ENCODE measurements around the gene SYNRG.
A peak's percentile ranks its signal among the peaks of the same experiment; 100 is the strongest.

Gene SYNRG

DNA sequence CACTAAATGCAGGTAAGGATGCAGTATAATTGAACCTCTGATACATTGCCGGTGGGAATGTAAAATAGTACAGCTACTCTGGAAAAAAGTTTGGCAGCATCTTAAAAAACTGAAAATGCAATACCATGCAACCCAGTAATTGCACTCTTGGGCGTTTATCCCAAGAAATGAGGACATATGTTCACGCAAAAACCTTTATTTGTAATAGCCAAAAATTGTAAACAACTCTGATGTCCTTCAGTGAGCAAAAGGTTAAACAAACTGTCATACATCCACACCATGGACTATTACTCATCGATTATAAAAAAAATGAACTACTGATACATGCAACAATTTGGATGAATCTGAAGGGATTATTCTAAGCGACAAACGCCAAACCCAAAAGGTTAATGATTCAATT, 16.9 kb downstream of the SYNRG start:
- DNase-seq, result no peak

DNA sequence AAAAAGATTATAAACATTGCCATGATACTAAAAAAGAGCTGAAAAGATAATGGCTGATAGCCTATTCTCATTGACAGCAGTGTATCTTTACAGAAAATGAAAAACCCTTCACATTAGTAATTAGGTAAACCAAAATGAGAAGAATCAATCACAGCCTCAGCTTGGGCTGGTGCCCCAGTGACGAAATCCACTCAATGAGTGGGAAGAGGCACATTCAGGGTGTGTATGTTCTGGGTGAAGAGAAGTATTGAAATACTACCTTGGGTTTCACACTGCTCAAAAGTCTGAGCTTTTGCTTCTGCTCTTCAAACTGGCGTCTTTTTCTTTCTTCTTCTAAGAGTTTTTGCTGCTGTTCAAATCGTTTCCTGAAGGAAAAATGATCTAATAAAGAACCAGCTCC, 24.2 kb downstream of the SYNRG start:
- DNase-seq, result no peak

DNA sequence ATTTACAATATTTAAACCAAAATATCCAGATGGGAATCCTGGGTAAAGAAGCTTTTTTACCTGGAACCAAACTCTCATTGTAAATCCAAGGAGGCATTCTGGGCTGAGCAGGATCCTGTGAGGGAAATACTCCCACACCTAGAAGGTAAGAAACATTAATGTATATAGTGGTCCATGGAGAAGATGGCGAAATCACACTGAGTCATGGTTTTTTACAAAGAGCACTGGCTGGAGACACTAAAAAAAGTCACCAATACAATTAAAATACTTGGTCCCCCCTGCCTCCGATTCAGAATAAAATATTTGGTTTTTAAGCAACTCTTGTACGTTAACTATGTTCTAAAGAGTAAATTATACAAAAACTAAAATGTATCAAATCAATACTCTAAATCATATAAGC, 32.9 kb downstream of the SYNRG start:
- no peak for DNase-seq

DNA sequence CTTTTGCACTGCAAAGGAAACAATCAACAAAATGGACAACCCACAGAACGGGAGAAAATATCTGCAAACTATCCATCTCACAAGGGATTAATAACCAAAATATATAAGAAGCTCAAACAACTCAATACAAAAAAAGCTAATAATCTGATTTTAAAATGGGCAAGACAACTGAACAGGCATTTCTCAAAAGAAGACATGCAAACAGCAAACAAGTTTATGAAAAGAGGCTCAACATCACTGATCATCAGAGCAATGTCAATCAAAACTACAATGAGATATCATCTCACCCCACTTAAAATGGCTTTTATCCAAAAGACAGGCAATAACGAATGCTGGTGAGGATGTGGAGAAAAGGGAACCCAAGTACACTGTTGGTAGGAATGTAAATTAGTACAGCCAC, 34.8 kb downstream of the SYNRG start:
- DNase-seq, result no peak

DNA sequence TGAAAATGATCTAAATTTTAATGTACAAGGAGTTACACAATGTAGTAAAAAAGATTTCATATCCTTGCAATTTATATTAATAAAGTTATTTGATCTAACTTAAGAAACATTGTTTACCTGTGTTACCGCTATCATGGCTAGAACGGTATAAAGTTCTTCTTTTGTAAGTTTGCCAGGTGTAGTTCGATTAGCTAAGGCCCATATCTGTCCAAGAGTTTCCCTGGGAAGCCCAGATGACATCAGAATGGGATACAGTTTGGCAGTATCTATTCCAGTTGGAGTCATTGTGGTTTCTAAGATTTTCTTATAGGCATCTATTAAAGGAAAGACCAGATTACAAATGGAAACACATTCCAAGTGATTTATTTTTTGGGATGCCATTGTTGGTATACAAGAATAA, 37.5 kb downstream of the SYNRG start:
- DNase-seq, result no peak

DNA sequence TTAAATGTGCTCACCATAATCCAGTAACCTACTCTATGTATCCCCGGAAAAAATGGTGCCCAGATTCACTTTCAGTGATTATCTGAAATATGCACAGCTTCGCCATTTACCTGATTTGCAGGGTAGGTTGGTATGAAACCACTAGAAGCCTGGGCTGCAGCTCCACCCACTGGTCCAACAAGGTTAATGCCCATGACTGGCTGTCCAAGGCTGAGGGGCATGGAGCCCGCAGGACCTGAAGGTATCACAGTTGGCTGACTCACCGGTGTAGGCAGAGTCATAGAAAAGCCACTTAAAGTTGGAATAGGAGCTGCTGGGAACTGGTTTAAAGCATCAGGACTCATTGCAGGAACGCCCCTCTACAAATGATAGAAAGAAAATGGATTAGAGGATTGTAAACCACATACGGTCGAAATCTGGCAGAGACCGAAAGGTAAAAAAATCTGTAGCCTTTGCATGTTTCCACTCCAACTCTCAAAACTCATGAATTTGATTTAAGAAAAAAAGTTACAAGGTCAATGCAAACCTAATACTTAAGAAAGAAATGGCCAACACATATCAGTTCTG, 38.6 kb downstream of the SYNRG start:
- peak; percentile 6 for DNase-seq

DNA sequence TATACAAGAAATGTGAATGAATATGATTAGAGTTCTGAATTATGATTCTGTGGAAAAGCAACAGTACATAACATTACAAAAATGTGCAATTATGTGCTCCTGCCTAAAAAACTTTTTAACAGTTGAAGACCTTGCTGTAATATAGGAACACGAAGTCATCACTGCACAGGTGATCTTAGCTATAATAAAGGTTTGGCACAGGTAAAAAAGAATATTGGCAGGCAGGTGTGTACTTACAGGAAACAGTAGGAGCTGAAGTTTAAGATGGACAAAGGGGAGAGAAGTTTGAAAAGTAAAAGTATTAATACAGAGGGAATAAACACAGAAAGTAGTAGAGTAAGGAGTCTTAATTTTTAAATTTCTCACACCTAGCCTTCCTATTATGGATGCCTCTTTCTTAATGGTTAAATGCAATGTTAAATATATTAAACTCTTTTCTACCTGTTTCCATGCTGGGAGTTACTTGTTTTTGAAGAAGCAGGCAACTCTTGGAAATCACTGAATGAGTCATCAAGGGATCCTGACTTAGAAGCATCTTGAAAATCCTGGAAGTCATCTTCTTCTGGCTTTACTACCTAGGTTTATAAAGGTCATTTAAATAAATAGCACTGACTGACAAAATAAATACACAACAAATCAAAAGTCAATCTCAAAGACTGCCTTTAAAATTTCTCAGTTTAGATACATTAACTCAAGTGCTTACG, 40.7 kb downstream of the SYNRG start:
- no peak for DNase-seq

DNA sequence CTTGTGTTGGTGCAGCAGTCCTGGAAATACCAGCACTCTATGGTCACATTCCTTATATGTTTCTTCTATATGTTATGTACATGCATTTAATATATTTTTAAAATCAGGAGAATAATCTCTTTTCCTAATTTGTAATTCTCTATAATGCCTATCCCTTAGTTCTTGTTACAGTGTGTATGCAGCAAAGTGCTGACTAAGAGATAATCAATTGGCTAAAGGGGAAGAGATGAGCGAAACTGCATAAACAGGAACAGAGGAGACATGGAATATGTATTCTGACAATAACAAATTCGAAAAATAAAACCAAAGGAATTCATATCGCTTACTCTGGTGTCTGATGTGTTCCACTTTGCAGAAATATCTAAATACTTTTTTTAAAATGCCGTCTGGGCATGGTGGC, 41.7 kb downstream of the SYNRG start:
- DNase-seq, result no peak

DNA sequence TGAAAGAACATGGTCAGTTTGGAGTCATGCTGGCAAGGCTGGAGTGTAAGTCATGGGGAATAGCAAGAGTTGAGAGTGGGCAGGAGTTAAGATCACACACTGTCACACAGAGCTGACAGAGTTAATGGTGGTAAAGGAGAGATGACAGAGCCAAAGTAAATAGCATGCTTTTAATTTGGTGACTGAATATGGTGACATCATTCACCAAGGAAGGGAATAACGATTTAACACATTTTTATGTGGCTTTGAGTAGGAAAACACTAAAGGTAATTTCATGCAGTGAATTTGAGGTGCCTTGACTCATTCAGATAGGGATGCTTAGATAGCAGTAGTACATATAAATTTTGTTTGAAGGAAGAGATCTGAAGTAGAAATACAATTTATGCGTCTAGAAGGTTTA, 42.1 kb downstream of the SYNRG start:
- no peak for DNase-seq

DNA sequence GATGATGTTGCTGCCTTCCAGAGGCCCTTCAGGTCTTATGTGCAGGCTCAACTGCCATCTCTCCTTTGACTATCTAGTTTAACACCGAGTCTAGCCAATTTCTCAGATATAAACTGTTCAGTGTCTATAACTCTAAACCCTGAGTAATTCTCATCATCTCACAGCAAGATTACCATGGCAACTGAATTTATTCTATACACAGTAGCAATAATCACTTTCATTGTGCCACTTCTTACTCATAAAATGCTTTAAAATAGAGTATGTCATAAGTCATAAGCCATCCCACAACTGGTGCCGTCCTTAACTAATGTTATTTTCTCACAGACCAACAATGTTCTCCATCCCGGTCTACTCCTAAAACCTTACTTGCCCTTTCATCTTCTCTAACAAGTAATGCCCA, 45.0 kb downstream of the SYNRG start:
- DNase-seq, result no peak

DNA sequence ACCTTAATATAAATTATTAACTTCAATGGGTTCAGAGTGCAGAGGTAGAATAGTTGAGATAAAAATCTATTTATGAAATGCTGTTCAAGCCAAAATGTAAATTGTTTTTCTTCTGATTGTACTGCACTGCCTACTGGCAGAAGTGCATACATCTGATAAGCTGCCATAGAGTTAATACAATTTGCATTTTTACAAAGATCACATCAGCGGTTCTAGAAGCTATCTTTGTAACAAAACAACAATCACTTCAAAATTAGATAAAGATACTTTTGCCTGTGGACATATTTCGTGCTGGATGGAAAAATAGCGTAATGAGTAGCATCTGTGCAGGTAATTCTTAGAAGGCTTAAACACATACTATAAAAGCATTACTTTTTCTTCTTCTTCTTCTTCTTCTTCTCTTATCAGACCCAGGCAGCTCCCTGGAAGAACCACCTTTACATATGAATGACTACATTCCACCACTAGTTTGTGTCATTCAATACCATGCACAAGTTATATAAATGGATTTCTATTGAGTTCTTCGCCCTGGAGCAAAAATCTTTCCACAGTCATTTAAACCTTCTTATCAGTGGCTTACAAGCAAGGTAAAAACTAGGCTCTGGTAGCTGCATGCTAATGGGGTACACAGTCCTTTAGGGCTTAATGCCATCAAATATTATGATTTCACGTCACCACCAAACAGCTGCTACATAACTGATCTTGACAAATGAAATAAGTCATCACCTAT, 47.0 kb downstream of the SYNRG start:
- no peak for DNase-seq

DNA sequence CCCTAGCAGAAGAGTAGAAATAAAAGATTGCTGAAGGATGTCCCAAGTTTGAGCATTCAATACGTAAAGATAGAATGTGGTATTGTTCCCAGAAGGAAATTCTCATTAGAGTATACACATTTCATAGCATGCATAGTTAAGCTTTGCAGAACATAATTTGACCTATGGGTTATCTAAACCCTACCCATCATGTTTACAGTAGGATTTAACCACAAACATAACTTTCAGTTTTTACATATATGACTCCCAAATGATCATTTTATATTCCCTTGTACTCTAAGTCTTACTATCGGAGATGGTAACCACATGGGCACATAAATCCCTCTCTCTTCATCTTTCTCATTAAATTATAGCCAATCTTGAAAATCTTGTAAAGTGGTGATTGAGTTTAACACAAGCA, 50.9 kb downstream of the SYNRG start:
- DNase-seq, result no peak

DNA sequence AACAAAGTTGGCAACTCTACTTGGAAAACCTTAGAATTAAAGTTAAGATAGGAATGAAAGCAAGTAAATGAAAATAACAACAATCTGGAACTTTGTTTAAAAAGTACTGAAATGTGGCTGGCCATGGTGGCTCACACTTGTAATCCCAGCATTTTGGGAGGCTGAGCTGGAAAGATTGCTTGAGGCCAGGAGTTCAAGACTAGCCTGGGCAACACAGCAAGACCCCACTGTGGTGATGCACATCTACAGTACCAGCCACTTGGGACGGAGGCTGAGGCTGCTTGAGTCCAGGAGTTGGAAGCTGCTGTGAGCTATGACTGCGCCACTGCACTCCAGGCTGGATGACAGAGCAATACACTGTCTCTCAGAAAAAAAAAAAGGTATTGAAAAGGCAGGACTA, 51.7 kb downstream of the SYNRG start:
- no peak for DNase-seq

DNA sequence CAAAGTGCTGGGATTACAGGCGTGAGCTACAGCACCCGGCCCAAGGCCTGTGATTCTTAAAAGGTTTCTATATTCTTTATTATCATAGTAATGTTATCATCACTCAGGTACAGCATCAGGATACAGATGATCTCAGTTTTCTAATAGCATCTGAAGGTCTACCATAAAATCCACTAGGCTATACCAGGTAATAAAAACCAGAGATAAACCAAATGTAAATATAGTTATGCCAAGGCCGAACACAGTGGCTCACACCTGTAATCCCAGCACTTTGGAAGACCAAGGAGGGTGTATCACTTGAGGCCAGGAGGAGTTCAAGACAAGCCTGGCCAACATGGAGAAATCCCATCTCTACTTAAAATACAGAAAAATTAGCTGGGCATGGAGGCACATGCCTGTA, 53.8 kb downstream of the SYNRG start:
- no peak for DNase-seq

DNA sequence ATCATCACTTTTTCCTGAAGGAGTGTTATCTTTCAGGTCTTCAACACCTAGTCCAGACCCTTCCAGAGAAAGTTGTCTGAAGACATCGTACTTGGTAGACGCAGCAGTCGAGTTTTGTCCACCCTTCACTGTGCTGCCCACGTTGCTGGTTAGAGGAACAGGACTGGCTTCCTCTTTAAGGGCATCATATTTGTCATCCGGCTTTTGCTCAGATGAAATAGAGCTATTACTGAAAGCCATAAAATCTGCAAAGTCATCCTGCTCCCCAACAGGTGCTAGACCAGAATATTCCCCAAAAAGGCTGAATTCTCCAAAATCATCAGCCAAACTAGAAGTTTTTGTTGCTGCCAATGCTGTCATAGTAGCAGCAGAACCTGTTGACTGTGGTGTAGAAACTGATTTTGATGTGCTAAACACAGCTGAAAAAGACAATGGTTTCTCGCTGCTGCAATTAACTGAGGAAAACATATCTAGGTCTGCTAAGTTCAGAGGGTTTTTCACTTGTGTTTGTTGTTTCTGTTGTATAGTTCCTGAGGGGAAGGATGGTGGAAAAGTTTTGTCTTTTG, 55.7 kb downstream of the SYNRG start:
- DNase-seq, result no peak

DNA sequence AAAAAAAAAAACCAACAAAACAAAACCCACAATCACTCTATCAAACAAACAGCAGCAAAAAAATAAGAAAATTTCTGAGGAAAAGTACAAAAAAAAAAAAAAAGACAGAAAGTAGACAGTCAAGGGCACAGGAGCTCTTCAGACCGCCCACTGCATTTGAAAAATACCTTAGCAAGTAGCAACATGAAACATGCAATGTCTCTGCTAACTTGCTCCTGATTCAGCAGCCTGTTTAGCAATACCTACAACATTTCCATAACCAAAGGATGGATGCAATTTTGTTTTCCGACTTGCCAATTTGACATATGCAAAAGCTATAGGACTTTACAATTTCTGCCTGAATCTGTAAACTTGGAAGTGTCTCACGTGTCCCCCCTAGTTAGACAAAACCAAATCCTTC, 57.4 kb downstream of the SYNRG start:
- no peak for DNase-seq

DNA sequence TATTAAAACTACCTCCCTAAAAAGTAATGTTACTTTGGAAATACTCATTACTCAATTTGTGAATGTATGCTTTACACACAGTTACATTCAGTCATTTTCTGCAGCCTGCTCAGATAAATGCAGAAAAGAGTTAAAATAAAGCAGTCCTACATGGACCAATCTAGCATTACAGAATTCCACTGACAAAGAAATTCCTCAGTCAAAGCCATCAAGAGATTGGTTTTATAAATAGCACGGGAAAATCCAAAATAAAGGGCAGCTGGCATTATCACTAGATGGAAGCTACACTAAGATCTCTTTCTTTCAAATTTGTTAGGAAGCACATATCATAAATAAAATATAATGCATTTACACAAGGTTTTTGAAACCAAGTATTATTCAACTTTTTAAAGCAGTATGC, 61.2 kb downstream of the SYNRG start:
- no peak for DNase-seq

DNA sequence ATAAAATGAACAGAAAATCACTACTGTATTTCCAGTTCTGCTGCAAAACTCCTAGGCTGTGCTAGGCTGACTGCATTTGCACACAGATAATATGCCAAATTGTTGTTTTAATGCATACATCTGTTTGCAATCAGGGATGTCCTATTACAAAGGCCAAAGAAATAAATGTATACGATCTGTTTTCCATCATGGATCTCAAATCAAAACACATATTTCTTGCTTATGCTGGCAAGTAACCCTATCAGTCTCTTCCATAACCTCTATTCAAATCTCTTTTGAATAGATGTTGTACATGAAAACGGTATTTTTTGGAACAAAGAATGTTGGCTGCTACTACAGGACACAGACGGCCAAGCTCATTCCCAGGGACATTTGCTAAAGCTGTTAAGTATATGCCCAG, 62.9 kb downstream of the SYNRG start:
- no peak for DNase-seq

DNA sequence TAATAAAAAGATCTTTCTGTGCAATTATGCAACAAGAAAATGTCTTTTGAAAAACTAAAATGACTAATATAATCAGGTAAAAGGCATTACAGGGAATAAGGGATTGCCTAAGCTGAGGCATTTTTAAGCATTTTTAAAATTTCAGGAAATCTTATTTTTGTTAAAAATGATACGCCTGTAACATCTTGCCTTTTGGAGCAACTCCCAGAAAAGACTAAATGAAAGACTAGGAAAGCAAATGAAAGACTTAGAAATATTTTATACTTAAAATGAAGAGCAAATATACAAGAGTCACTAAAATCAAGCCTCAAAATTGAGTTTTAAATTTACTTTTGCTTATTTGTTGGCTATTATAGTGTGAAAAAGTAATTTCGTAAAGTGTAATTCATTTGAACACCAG, 63.7 kb downstream of the SYNRG start:
- DNase-seq, result no peak

DNA sequence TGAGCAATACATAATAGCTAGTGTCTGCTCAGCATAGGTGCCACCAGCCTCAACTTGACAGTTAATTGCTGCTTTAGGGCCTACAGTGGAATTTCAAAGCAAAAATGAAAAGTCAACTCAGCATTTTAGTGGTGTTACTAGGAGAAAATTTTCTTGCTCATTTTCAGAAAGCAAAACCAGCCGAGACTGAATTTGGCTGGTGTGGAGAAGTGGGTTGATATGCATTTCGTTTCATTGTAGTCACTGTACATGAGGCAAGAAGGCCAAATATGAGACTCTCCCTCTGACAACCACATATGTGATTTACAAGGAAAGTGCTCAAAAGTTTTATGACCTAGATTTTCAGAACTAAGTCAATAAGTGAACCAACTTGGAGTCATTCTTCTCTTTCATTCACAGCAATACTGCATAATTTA, 65.6 kb downstream of the SYNRG start:
- DNase-seq, result no peak

DNA sequence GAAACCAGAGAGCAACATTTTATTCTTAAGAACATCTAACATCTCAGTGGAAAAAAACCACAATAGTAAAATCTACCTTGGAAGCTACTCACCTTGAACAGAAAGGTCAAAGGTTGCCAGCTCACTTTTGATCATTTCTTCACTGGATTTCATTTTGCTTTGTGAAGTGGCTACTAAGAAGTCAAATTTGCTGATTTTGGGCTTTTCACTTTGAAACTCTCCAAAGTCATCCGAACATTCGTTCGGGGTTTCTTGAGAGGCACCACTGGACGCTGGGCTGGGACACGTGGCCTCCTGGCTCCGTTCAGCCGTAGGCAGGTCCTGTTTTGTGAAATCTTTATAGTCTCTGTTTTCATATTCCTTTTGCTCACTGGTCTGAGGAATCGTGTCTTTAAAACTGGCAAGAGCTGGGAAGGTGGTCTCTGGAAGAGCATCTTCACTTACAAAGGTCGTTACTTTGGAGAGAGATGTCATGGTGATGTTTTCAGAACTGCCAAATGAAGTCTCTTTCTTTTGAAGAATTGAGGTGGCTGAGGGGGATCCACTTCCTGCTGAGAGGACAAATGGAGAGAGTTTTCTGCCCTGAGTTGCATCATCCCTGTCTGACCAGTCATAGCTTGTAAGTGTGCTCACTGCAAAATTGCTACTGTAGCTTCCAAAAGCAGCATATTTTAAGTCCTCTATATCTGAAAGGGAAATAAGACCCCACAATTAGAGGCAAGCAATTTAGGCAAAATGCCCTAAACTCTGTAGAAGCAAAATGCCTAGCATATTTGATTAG, 67.1 kb downstream of the SYNRG start:
- no peak for DNase-seq

DNA sequence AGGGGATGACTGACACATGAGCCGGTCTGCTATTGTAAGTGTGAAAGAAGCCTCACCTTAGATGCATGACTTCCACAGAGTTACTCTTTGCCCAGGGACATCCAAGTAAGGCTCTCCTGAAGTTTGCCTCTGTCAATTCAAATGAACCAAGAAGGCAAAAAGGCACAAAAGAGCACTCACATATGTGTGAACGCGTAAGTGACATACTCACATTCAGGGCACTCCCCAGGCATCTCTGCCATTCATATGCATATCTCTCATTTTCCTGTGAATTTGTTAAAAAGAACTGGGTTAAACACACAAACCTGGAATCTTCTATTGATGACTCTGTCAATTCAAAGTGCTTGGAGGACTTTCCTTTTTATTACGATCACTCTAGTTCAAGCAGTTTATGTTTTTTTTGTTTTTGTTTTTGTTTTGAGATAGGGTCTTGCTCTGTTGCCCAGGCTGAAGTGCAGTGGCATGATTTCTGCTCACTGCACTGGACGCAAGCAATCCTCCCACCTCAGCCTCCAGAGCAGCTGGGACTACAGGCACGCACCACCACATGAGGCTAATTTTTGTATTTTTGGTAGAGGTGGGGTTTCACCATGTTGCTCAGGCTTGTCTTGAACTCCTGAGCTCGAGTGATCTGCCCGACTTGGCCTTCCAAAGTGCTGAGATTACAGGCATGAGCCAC, 70.1 kb downstream of the SYNRG start:
- no peak for DNase-seq

DNA sequence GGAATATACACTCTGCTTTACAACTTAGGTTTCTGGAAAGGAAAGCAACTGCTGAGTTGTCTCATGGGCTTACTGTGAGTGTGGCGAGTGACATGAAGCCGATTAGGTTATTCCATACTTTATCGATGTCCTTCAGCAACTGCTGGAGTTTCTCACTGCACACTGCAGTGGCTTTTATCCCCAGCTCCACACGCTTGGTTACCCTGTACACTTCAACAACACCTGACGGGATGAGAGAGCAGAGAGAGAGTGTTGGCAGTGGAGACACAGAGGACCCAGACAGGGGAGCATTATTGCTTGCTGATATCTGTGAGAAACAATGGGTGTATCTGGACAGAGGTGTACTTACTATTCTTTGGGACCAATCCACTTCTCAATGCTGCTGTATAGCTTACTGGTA, 73.3 kb downstream of the SYNRG start:
- no peak for DNase-seq
